HG02852 (cell line): Measurements from ENCODE around the gene UIMC1.
"Not testable (repeated sequence)": the region's sequence is repeated elsewhere in the genome, so short reads cannot be mapped to it uniquely, and the experiment has no call there.

Experiments
- ATAC-seq: cut with Tn5 transposase; IDR thresholded peaks from one replicate; pipeline ENCODE4 v1.9.1; 2021; ENCODE audit warnings: mild to moderate bottlenecking, moderate library complexity; ENCODE audit not compliant: unreplicated experiment

UIMC1 gene

DNA sequence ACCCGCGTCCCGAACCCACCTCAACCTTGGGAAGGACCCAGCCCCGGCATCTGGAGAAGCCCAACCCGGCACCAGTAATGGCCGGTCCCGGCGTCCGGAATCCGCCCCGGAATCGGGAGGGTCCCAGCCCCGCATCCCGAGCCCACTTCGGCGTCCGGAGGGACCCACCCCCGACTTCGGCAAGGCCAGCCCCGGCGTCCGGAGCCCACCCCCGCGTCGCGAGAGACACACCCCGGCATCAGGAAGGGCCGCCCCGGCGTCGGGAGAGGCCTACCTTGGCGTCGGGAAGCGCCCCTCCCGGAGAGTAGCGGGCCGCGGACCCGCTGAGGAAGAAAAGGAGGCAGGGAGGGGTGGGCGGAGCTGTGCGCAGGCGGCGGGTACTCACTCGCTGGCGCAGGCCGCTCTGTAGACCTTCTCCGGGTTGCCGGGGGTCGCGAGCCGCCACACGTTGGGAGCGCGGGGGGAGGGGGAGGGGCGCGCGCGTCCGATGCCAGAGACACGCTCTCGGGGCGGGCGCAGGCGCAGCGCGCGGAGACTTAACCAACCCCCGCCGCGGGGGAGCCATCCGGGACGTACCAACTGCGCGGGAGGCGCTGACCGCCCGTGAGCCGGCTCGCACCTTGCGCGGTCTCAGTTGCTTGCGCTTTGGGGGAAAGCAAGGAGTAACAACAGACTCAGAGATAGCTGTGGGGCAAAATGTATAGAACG, at the start of gene UIMC1:
UIMC1 (minus strand) TSS at position 515 of the 708 bp plus-strand sequence. CDS start 24,164 bp downstream, outside the sequence.
- ATAC-seq, result peak; percentile 78

DNA sequence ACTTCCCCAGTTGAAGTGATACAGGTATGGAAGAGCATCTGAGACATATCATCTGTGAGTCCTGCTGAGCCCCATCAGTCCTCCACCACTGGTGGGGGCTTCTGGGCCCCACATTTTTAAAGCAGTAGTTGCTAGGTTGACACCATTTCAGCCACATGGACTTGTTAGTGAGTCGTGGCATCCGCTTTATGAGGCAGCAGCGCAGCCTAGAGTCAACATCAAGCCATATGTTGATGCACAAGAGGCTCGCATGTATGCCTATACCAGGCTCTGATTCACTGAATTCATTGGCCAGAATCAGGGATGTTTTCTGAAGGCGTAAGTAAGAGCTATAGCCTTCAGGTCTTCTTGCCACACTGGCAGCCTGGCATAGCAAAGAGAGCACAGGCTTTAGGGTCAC, 42.7 kb upstream of the UIMC1 start:
- ATAC-seq, result no peak

DNA sequence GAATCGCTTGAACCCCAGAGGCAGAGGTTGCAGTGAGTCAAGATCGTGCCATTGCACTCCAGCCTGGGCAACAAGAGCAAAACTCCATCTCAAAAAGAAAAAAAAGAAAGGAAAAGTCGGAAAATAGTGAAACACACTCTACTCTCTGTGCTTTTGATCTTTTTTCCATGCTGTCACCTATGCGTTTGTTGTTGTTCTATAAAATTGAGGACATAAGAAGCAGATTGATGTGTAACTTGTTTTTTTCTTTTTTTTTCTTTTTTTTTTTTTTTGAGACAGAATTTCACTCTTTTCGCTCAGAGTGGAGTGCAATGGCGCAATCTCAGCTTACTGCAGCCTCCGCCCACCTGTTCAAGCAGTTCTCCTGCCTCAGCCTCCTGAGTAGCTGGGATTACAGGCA, 42.0 kb upstream of the UIMC1 start:
- ATAC-seq, result not testable (repeated sequence)

GRCh38 chr5:177045631-177046030, 39.1 kb upstream of the UIMC1 start:
- no peak for ATAC-seq

- no peak for ATAC-seq
These were observed 38.1 kb upstream of the UIMC1 start for GRCh38 chr5:177044641-177045040.

DNA sequence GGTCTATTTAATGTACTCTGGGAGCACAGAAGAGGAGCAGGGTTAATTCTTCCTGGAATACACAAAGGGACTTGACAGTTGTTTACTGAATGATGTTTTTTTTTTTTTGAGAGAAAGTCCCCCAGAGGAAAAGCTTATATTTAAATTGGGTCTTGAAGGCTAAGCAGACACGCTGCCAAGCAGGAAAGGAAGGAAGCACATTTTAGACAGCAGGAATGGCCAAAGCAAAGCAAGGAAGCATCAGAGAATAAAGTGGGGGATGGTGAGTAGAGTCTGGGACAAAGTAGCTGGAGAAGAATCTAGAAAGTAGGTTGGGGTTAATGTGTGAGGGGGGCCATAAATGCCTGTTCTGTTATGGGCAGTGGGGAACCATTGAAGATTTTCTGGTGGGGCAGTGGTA, 37.4 kb upstream of the UIMC1 start:
- no peak for ATAC-seq

DNA sequence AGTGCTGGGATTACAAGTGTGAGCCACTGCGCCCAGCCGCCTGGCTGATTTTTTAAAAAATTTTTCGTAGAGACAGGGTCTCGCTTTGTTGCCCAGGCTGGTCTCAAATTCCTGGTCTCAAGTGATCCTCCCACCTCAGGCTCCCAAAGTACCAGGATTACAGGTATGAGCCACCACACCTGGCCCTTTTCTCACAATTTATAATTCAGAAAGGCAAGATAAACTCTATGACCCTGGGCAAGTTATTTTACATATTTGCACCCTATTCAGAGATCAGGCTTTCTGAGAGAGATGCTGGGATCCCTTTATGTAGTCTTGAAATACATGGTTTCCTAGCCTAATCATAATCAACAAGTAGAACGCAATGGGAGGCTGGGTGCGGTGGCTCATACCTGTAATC, 36.5 kb upstream of the UIMC1 start:
- ATAC-seq, result no peak

- no peak for ATAC-seq
These were observed 35.4 kb upstream of the UIMC1 start for GRCh38 chr5:177041936-177042335.

GRCh38 chr5:177040814-177041420, 34.3 kb upstream of the UIMC1 start:
- no peak for ATAC-seq

DNA sequence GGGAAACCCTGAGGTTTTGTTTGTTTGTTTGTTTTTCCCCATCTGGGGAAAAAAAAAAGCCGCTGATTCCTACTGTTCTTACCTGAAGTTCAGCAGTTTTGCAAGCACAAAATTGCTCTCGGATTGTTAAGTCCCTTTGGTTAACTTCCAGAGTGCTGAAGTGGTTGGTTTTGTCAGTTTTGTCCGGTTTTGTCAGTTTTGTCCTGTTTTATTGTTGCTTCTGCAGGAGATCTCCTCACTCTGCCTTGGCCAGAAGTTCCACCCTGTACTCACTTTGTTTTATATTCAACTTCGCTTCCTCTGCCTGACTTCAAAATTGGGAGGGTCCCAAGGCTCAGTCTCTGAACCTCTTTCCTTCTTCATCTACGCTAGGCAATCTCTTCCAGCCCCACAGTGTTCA, 30.3 kb upstream of the UIMC1 start:
- no peak for ATAC-seq

DNA sequence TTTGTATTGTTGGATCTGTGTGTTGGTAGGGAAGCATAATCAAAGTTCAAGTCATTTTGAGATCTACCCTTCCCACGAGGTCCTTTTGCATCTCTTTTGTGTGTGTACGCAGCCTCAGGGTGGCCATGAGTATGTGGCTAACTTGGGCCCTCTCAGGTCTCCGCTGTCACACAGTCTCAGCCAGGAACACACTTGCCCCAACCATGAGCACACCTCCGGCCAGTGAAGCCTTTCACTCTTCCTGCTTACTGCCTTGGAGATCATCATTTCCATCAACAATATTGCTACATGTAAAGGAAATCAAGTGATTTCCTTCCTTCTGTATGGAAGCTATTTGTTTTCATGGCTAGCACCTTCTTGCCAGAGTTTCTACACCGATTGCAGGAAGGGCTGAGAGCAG, 29.9 kb upstream of the UIMC1 start:
- no peak for ATAC-seq

DNA sequence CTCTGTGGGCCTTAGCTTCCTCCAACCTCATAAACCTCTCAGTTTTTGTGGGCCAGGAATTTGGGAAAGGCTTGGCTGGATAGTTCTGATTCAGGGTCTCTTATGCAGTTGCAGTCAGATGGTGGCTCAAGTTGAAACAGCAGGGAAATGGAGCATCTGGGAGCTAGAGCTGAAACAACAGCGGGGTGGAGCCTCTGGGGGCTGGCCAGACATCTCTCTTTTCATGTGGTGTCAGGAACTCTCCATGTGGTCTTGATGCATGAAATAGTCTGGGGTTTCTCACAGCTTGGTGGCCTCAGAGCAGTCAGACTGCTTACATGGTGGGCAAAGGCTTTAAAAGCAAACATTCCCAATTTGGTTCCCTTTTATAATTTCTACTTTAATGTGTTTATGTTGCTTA, 29.4 kb upstream of the UIMC1 start:
- no peak for ATAC-seq

- no peak for ATAC-seq
These were observed 22.9 kb upstream of the UIMC1 start for GRCh38 chr5:177029498-177029897.

DNA sequence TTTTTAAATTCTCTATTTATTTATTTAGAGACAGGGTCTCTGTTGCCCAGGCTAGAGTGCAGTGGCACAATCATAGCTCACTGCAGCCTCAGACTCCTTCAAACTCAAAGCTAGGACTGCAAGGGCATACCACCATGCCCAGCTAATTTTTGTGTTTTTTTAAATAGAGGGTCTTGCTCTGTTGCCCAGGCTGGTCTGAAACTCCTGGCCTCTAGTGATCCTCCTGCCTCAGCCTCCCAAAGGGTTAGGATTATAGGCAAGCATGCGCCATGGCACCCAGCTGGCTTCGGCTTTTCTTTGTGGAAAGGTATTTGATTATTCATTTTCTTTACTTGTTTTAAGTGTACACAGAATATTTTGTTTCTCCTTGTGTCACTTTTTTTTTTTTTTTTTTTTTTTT, 21.1 kb upstream of the UIMC1 start:
- ATAC-seq, result no peak

DNA sequence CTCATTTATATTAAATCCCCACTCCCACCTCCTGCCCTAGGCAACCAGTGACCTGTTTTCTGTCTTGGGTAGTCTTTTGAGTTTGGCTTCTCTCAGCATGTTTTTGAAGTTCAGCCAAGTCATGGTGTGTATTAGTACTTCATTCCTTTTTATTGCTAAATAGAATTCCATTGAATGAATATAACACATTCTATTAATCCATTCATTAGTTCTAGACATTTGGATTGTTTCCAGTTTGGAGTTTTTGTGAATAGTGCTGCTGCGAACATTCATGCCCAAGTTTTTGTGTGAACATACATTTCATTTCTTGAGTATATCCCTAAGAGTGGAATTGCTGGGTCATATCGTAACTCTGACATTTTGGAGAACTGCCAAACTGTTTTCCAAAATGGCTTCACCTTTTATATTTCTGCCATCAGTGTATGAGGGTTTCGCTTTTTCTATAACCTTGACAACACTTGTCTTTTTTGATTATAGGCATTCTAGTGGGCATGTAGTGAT, 18.6 kb upstream of the UIMC1 start:
- ATAC-seq, result no peak

DNA sequence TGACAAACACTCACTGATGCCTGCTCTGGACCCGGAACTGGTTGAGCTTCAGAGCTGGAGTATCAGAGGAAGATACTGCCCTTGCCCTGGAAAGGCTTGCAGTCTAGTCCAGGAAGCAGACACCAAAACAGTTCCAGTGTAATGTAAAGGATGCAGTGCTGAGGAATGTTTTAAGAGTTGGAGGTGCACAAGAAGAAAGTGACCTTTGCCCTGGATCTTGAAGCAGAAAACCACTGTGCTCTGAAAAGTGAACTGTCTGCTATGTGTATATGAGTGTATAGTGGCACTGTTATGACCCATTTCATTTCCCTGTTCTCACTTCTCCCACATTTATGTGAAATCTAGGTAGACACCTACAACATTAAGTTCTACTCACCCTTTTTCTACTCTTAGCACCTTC, 18.0 kb upstream of the UIMC1 start:
- ATAC-seq, result no peak

- no peak for ATAC-seq
These were observed 16.7 kb upstream of the UIMC1 start for GRCh38 chr5:177023303-177023664.

GRCh38 chr5:177022386-177023302, 16.1 kb upstream of the UIMC1 start, which contains the start of gene ZNF346:
TSS of gene ZNF346 (plus strand) at chr5:177022696. CDS start at chr5:177022739, 43 bp downstream.
- ATAC-seq, result peak; percentile 92

GRCh38 chr5:177020033-177020432, 13.5 kb upstream of the UIMC1 start:
- ATAC-seq, result no peak

- no peak for ATAC-seq
These were observed 11.8 kb upstream of the UIMC1 start for GRCh38 chr5:177018341-177018740.

GRCh38 chr5:177015156-177015555, 8.6 kb upstream of the UIMC1 start:
- ATAC-seq, result no peak
